Measurements from ENCODE around the gene DYRK2.

The DYRK2 gene

GRCh38 chr12:67630373-67631088 lies 18.0 kb upstream of the DYRK2 start:
- DNase-seq (ENCODE audit: low read depth) = no peak
- no peak overlapping the region for H3K4me3 ChIP-seq (ENCODE audit: low read depth, low read length)
- no peak for TF ChIP-seq CTCF (IDR thresholded peaks at IDR 0.05; ENCODE audit: control insufficient read depth, extremely low read depth, insufficient read depth)

- TF ChIP-seq CTCF (IDR thresholded peaks at IDR 0.05; ENCODE audit: control insufficient read depth, extremely low read depth, insufficient read depth) = no peak
Observed at GRCh38 chr12:67632005-67632404, 16.5 kb upstream of the DYRK2 start.

GRCh38 chr12:67633024-67633610 lies 15.4 kb upstream of the DYRK2 start:
- no peak overlapping the region for H3K4me3 ChIP-seq (ENCODE audit: low read depth, low read length)
- no peak for DNase-seq (ENCODE audit: low read depth)
- no peak for TF ChIP-seq CTCF (IDR thresholded peaks at IDR 0.05; ENCODE audit: control insufficient read depth, extremely low read depth, insufficient read depth)

More at GRCh38 chr12:67632005-67632404, 16.5 kb upstream of the DYRK2 start:
- no peak overlapping the region for H3K4me3 ChIP-seq (ENCODE audit: low read depth, low read length)
- no peak for DNase-seq (ENCODE audit: low read depth)

GRCh38 chr12:67633708-67634107 lies 14.8 kb upstream of the DYRK2 start:
- no peak for TF ChIP-seq CTCF (IDR thresholded peaks at IDR 0.05; ENCODE audit: control insufficient read depth, extremely low read depth, insufficient read depth)
- no peak overlapping the region for H3K4me3 ChIP-seq (ENCODE audit: low read depth, low read length)
- DNase-seq (ENCODE audit: low read depth) = no peak

GRCh38 chr12:67634303-67634761 lies 14.2 kb upstream of the DYRK2 start:
- no peak for TF ChIP-seq CTCF (IDR thresholded peaks at IDR 0.05; ENCODE audit: control insufficient read depth, extremely low read depth, insufficient read depth)
- no peak overlapping the region for H3K4me3 ChIP-seq (ENCODE audit: low read depth, low read length)
- no peak for DNase-seq (ENCODE audit: low read depth)

- TF ChIP-seq CTCF (IDR thresholded peaks at IDR 0.05; ENCODE audit: control insufficient read depth, extremely low read depth, insufficient read depth) = no peak
- no peak for DNase-seq (ENCODE audit: low read depth)
- no peak overlapping the region for H3K4me3 ChIP-seq (ENCODE audit: low read depth, low read length)
Observed at GRCh38 chr12:67637718-67638117, 10.8 kb upstream of the DYRK2 start.

Data from LNCaP clone FGC (cell line).